Inflammatory macrophage treated with lipopolysaccharide for 4 hours (primary cell): Measurements from ENCODE around the gene ZFYVE27.
A peak's percentile ranks its signal among the peaks of the same experiment; 100 is the strongest.

Source experiments
- DNase-seq: peaks from one replicate; pipeline ENCODE4 v3.0.0-alpha.2; 2020

ZFYVE27 gene

GRCh38 chr10:97752956-97753355 is 16.0 kb downstream of the ZFYVE27 start:
- no peak for DNase-seq

GRCh38 chr10:97754726-97755125 is 17.8 kb downstream of the ZFYVE27 start:
- no peak for DNase-seq

- DNase-seq: no peak
Measured at GRCh38 chr10:97755718-97756117, 18.8 kb downstream of the ZFYVE27 start.

DNA sequence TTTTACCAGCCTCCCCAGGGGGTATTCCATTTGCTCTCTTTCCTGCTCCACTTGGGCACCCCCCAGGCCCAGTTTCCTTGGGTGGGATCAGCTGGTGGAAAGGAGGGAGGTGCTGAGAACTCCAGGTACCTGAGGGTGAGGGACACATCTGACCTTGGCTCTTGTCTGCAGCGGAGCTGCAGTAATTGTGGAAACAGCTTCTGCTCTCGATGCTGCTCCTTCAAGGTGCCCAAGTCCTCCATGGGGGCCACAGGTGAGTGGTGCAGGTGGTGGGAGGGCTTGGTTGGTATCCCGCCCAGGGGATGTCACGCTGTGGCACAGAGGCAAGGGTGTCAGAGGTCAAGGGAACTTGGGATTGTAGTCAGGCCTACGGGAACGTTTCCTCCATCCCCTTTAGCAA is 20.5 kb downstream of the ZFYVE27 start:
- no peak for DNase-seq

DNA sequence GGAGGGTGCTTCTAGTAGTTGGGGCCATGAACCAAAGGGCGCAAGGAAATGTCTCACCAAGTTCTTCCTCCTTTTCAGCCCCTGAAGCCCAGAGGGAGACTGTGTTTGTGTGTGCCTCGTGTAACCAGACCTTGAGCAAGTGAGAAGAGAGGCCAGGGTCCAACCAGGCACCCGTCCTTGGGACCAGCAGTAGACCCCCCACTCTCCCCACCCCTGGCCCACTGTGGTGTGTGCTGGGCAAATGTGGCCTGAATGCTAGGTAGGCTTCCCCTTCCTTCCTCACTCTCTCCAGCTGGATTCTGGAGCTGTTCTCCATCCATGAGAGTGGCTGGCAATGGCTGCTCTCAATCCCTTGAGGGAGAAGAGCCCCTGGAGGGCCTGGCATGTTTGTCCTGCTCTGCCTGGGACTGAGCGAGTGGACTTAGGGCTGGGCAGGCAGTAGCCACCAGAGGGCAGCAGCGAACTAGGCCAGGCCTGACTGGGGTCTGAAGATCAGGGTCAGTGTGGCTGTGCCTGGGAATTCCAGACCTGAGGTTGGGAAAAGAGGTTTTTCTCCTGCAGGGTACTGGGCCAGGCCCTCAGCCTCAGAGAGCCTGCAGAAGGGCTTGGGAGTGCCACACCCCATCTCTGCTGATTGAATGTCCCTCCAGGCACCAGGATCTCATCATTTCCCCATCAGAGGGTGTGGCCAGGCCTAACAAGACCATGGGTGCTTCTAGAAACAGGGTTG is 22.4 kb downstream of the ZFYVE27 start:
- peak; percentile 50 for DNase-seq

DNA sequence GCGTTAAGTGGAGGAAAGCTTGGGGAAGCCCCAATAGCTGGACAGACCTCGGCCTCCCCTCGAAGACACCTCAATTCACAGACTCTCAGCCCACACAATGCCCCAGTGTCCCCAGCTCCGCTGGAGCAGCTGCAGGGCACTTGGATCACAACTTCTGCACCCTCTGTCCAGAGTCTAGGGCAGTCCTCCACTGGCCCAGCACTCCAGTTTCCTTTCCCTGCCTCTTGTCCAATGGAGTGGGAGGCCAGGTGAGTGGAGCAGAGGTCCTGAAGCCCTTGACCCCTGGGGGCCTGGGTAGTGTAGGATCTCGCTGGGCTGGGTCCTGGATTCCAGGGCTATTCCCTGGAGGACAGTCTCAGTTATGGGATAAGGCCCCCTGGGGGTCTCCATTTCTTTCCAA is 23.0 kb downstream of the ZFYVE27 start:
- DNase-seq: no peak

GRCh38 chr10:97760461-97761257 is 23.7 kb downstream of the ZFYVE27 start:
- no peak for DNase-seq

DNA sequence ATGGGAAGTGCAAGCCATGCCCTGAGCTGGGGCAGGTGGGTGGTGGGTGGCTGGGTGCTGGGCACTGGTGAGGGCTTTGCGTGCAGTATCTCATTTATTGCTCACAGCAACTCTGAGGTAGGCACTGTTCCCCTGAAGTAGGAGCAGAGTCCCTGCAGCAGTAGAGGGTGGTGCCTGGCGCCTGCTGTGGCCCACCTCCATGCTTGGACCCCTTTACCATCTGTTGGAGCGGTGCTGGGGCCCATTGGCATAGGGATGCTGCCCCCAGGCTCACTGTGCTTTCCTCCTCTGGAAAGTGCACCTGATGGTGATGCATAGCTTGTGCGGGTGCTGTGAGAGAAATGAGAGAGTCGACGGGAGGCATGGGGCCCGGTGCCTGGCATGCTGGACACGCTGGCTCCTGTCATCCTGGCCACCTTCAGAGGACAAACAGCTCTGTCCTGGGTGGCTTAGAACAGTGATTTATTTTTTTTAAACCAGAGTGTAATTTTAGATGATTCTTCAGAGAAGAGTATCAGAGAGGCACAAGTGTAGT is 24.5 kb downstream of the ZFYVE27 start:
- DNase-seq: no peak

DNA sequence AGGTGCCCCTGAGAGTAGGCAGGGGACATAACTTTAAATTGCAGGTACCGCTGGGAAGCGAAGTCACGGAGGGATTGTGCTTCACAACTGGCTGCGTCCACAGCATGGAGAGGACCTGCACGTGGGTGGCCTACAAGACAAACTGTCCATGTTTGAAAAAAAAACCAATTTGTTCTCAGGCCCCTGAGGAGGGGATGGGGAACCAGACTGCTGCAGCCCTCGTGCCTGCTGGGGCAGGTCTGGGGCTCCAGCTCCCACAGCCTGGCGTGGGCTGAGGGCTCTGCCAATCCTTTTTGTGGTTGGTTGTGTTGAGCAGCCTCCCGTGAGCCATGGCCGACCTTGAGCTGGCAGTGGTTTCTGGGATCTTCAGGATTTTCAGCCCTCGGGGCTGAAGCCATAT is 25.1 kb downstream of the ZFYVE27 start:
- DNase-seq: no peak

- no peak for DNase-seq
Measured at GRCh38 chr10:97762816-97763215, 25.9 kb downstream of the ZFYVE27 start.

DNA sequence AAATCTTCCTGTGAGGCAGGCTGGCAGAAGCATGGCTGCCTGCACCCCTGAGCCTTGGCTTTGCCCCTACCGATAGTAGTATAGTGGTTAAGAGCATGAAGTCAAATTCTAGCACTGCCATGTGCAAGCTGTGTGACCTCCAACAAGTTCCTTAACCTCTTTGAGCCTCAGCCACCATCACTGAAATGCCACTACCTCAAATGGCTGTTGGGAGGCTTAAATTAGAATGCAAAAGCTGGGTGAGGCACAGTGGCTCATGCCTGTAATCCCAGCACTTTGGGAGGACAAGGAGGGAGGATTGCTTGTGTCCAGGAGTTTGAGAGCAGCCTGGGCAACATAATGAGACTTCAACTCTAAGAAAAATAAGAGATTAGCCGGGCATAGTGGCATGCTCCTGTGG is 26.5 kb downstream of the ZFYVE27 start:
- no peak for DNase-seq

- DNase-seq: no peak
Measured at GRCh38 chr10:97763947-97764346, 27.0 kb downstream of the ZFYVE27 start.

- no peak for DNase-seq
Measured at GRCh38 chr10:97764519-97764931, 27.6 kb downstream of the ZFYVE27 start.

DNA sequence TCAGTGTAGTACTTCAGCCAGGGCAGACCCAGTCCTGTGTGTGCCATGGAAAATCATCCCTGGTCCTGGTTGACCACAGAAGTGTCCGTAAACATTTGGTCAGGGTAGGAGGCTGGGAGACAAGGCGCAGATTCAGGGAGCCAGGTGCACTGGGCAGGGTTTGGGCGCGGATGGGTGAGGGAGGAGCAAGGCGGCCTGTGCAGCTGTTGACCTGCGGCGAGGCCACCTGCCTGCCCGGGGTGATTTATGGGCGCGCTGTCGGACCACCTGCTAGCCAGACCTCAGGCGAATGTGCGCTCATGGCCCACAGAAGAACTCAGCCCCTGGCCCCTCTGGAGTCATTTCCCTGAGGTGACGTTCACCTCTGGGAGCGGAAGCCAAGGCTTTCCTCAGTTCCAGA is 28.3 kb downstream of the ZFYVE27 start:
- no peak for DNase-seq

GRCh38 chr10:97766106-97766810 is 29.3 kb downstream of the ZFYVE27 start:
- no peak for DNase-seq

DNA sequence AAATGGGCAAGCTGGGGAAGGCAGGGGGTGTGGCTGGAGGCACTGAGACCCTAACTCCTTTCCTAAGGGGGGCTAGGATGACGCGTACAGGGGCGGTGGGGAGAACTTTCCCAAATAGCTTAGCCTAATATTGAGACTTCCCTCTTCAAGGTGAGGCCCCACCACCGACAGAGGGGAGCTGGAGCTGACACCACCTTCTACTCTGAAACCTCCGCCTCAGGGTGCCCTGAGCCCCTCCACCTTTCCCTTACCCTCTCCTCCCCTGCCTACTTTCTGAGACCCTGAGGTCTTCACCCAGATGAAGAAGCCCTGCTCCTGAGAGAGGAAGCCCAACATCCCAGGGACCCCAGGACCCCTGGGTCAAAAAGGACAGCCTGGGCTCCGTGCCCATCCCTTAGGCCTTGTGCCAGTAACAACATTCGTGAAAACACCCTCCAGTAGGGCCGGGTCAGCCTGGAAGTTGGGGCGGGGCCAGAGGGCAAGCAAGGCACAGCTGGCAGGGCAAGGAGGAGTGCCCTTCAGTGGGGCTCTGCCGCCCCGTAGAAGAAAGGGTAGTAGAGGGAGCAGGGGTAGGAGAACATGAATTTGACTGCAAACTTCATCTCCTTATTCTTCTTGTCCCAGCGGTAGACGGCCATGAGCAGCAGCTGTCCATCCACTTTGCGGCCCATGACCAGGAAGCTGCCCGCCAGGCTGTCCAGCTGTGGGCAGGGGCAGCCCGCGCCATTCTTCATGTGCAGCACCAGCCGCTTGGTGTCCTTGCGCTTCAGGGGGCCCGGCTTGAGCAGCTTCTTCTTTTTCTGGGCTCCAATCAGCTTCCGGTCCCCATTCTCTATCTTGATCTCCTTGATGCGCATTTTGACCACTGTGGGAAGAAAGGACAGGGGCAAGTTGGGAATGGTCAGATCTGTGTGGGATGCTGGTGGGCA is 30.3 kb downstream of the ZFYVE27 start:
- no peak for DNase-seq

GRCh38 chr10:97768322-97769315 is 31.7 kb downstream of the ZFYVE27 start:
- DNase-seq: no peak

- DNase-seq: peak; percentile 38
Measured at GRCh38 chr10:97770255-97770654, 33.3 kb downstream of the ZFYVE27 start.

DNA sequence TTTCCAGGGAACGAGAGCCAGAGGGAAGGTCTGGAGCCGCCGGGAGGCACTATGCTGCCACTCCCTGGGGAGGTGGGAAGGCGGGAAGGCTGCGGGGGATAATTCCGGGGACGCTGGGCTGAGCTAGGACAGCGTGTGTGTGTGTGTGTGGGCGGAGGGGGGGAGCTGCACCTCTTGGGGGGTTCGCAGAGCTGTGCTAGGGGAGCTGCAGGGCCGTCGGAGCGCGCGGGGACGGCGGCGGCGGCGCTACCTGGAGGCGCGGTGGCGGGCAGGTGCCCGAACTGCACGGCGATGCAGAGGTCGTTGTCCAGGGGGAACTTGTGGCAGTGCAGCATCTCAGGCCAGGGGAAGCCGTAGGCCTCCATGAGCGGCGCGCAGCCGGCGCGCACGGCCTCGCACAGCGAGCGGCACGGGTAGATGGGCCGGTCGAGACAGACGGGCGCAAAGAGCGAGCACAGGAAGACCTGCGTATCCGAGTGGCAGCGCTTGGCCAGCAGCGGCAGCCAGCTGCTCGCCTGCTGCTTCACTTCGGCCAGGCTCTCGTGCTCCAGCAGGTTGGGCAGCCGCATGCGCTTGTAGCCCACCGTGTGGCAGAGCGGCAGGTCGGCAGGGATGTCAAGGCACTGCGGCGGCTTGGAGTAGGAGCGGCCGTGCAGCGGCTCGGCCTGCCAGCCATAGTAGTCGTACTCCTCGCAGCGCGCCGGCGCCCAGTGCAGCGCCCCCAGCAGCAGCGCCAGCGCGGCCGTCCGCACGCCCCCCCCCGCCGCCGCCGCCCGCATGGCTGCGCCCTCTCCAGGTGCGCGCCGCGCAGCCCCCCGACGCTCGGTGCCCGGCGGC is 34.3 kb downstream of the ZFYVE27 start:
- DNase-seq: no peak
